AML-193 (cell line): ENCODE data around the gene RNF5.

Source experiments
- DNase-seq, 2 experiments: peaks; one replicate each; lab custom pipeline; 2025; lab: John Stamatoyannopoulos, UW

Gene RNF5

GRCh38 chr6:32151863-32152768 lies 26.1 kb upstream of the RNF5 start, which contains the start of gene PRRT1:
TSS of gene PRRT1 (minus strand) at chr6:32151939. CDS start at chr6:32151827, 112 bp downstream.
- no peak for DNase-seq

- DNase-seq: no peak
Observed at GRCh38 chr6:32152769-32153563, 25.2 kb upstream of the RNF5 start.

- DNase-seq: peak; percentile 69 to 75
Observed at GRCh38 chr6:32153564-32154513, 24.4 kb upstream of the RNF5 start, which contains the start of gene PPT2. TSS of gene PPT2 (plus strand) at chr6:32154141. CDS start at chr6:32154595, 454 bp downstream.

- DNase-seq: peak; percentile 60 to 69
Observed at GRCh38 chr6:32154514-32155161, 23.6 kb upstream of the RNF5 start.

- DNase-seq: no peak
Observed at GRCh38 chr6:32156891-32157290, 21.3 kb upstream of the RNF5 start.

- no peak for DNase-seq
Observed at GRCh38 chr6:32158052-32158451, 20.2 kb upstream of the RNF5 start.

- DNase-seq: no peak
Observed at GRCh38 chr6:32163559-32164258, 14.5 kb upstream of the RNF5 start.

GRCh38 chr6:32164295-32164694 lies 13.9 kb upstream of the RNF5 start, which contains the start of gene EGFL8:
TSS of gene EGFL8 (plus strand) at chr6:32164595. CDS start at chr6:32166166, 1,571 bp downstream.
- no peak for DNase-seq

- DNase-seq: no peak
Observed at GRCh38 chr6:32166411-32167061, 11.7 kb upstream of the RNF5 start.

GRCh38 chr6:32167154-32167760 lies 10.9 kb upstream of the RNF5 start:
- DNase-seq: no peak

GRCh38 chr6:32167761-32168262 lies 10.4 kb upstream of the RNF5 start:
- DNase-seq: no peak

- DNase-seq: no peak
Observed at GRCh38 chr6:32168350-32168749, 9.9 kb upstream of the RNF5 start.

GRCh38 chr6:32168807-32169591 lies 9.2 kb upstream of the RNF5 start:
- DNase-seq: no peak

- no peak for DNase-seq
Observed at GRCh38 chr6:32170294-32170693, 7.9 kb upstream of the RNF5 start.

GRCh38 chr6:32171234-32171633 lies 7.0 kb upstream of the RNF5 start:
- no peak for DNase-seq

GRCh38 chr6:32173051-32173727 lies 5.0 kb upstream of the RNF5 start:
- DNase-seq: peak in 1 of 2 experiments; percentile 21

GRCh38 chr6:32174416-32174815 lies 3.8 kb upstream of the RNF5 start:
- DNase-seq: no peak

- DNase-seq: no peak
Observed at GRCh38 chr6:32175322-32175710, 2.9 kb upstream of the RNF5 start.
